HG02884 (cell line): ENCODE measurements around the gene TRAF3.
"Not testable (repeated sequence)": the region's sequence is repeated elsewhere in the genome, so short reads cannot be mapped to it uniquely, and the experiment has no call there.

ENCODE experiments used
- ATAC-seq: cut with Tn5 transposase; IDR thresholded peaks from one replicate; pipeline ENCODE4 v1.9.1; 2021; ENCODE audit warnings: mild to moderate bottlenecking, moderate library complexity; ENCODE audit not compliant: unreplicated experiment

The TRAF3 gene

GRCh38 chr14:102918438-102918837 is 141.2 kb downstream of the TRAF3 start:
- no peak for ATAC-seq

GRCh38 chr14:102920273-102920997 is 143.2 kb downstream of the TRAF3 start:
- ATAC-seq: no peak

GRCh38 chr14:102920998-102921304 is 143.7 kb downstream of the TRAF3 start:
- ATAC-seq: no peak

- no peak for ATAC-seq
Observed at GRCh38 chr14:102922490-102923200, 145.4 kb downstream of the TRAF3 start, which contains the start of gene AMN. AMN (plus strand) TSS chr14:102922663; CDS start chr14:102922689, 26 bp downstream.

GRCh38 chr14:102923201-102923924 is 146.1 kb downstream of the TRAF3 start:
- no peak for ATAC-seq

GRCh38 chr14:102923925-102924486 is 146.8 kb downstream of the TRAF3 start:
- ATAC-seq: no peak

GRCh38 chr14:102924632-102925588 is 147.7 kb downstream of the TRAF3 start:
- ATAC-seq: no peak

GRCh38 chr14:102925646-102926045 is 148.4 kb downstream of the TRAF3 start:
- no peak for ATAC-seq

GRCh38 chr14:102926104-102926503 is 148.9 kb downstream of the TRAF3 start:
- no peak for ATAC-seq

GRCh38 chr14:102926840-102927239 is 149.6 kb downstream of the TRAF3 start:
- ATAC-seq: not testable (repeated sequence)

GRCh38 chr14:102927346-102927877 is 150.2 kb downstream of the TRAF3 start:
- ATAC-seq: no peak

- no peak for ATAC-seq
Observed at GRCh38 chr14:102927878-102928411, 150.7 kb downstream of the TRAF3 start.

GRCh38 chr14:102928412-102929240 is 151.4 kb downstream of the TRAF3 start:
- peak; percentile 57 for ATAC-seq

GRCh38 chr14:102929241-102930137 is 152.2 kb downstream of the TRAF3 start:
- ATAC-seq: no peak

GRCh38 chr14:102930138-102930752 is 153.0 kb downstream of the TRAF3 start:
- ATAC-seq: no peak

- ATAC-seq: no peak
Observed at GRCh38 chr14:102930753-102931579, 153.7 kb downstream of the TRAF3 start.
